CD4-positive, alpha-beta T cell treated with Interleukin-6 for 4 hours (primary cell): ENCODE results near the gene ELN.
"Not testable (repeated sequence)": the region's sequence is repeated elsewhere in the genome, so short reads cannot be mapped to it uniquely, and the experiment has no call there.

Experiments used
- DNase-seq: peaks from one replicate; pipeline ENCODE4 v3.0.0-alpha.2; 2020; ENCODE audit warnings: mixed read lengths

Gene ELN

GRCh38 chr7:74044366-74045350, 16.7 kb downstream of the ELN start:
- DNase-seq, result no peak

- not testable (repeated sequence) for DNase-seq
These were observed 18.6 kb downstream of the ELN start for GRCh38 chr7:74046581-74046980.

GRCh38 chr7:74047804-74048380, 19.9 kb downstream of the ELN start:
- DNase-seq, result no peak

GRCh38 chr7:74048999-74049599, 21.1 kb downstream of the ELN start:
- no peak for DNase-seq

GRCh38 chr7:74049997-74050798, 22.2 kb downstream of the ELN start:
- DNase-seq, result no peak

- no peak for DNase-seq
These were observed 23.2 kb downstream of the ELN start for GRCh38 chr7:74051193-74051592.

- peak; percentile 12 for DNase-seq
These were observed 23.8 kb downstream of the ELN start for GRCh38 chr7:74051629-74052410.

GRCh38 chr7:74052628-74053027, 24.7 kb downstream of the ELN start:
- DNase-seq, result no peak

GRCh38 chr7:74053589-74054186, 25.7 kb downstream of the ELN start:
- DNase-seq, result no peak

- no peak for DNase-seq
These were observed 28.3 kb downstream of the ELN start for GRCh38 chr7:74056096-74056915.

- no peak for DNase-seq
These were observed 29.4 kb downstream of the ELN start for GRCh38 chr7:74057216-74057925.

- no peak for DNase-seq
These were observed 30.0 kb downstream of the ELN start for GRCh38 chr7:74057987-74058386.

- no peak for DNase-seq
These were observed 30.5 kb downstream of the ELN start for GRCh38 chr7:74058486-74058885.

GRCh38 chr7:74059037-74059436, 31.1 kb downstream of the ELN start:
- no peak for DNase-seq

GRCh38 chr7:74059681-74060588, 32.0 kb downstream of the ELN start:
- no peak for DNase-seq

GRCh38 chr7:74061840-74062539, 34.0 kb downstream of the ELN start:
- peak; percentile 67 for DNase-seq

GRCh38 chr7:74063223-74063641, 35.3 kb downstream of the ELN start:
- no peak for DNase-seq

- no peak for DNase-seq
These were observed 35.7 kb downstream of the ELN start for GRCh38 chr7:74063646-74064045.
